ENCODE measurements around the gene MRPL49.

DNA sequence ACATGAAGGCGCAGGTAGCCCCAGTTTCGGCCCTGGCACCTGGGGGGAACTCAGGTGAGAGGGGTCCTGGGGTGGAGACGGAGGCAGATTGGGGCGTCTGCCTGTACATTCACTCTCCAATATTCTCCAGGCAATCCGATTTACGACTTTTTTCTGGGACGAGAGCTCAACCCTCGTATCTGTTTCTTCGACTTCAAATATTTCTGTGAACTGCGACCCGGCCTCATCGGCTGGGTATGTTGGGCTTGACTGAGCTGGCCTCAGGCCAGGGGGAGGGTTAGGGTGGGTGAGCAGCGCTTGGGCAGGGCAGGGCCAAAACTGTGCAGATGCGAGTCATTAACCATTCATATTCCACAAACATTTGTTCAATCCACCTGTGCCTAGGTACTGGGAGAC is 8.8 kb upstream of the MRPL49 start:
- TF ChIP-seq, protein P1, sequence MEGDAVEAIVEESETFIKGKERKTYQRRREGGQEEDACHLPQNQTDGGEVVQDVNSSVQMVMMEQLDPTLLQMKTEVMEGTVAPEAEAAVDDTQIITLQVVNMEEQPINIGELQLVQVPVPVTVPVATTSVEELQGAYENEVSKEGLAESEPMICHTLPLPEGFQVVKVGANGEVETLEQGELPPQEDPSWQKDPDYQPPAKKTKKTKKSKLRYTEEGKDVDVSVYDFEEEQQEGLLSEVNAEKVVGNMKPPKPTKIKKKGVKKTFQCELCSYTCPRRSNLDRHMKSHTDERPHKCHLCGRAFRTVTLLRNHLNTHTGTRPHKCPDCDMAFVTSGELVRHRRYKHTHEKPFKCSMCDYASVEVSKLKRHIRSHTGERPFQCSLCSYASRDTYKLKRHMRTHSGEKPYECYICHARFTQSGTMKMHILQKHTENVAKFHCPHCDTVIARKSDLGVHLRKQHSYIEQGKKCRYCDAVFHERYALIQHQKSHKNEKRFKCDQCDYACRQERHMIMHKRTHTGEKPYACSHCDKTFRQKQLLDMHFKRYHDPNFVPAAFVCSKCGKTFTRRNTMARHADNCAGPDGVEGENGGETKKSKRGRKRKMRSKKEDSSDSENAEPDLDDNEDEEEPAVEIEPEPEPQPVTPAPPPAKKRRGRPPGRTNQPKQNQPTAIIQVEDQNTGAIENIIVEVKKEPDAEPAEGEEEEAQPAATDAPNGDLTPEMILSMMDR (IDR thresholded peaks at IDR 0.05) = no peak
- no peak for TF ChIP-seq POLR2A (IDR thresholded peaks at IDR 0.05)

Data from testis (tissue), 2 donors.